ENCODE measurements around the gene CCDC9. TPM values are rescaled to one million over a fixed set of nuclear protein-coding genes. Genes with fewer than 3 reads are reported as not detected.

Gene CCDC9
- total and polyA plus RNA-seq, 2 of the 8 experiments (the other 6 are each of a cell fraction or from before 2014, with no cell fraction given) = 3.7 to 29.8 TPM

- TF ChIP-seq PHF8 (conservative IDR thresholded peaks at IDR 0.05; ENCODE audit: low read depth, low read length) = no peak
- no peak for TF ChIP-seq EGR1 (IDR thresholded peaks at IDR 0.05; ENCODE audit: borderline replicate concordance, low read depth, low read length)
- peak; percentile 29; the same call in 1 of the 2 replicates for TF ChIP-seq CREB1 (IDR thresholded peaks at IDR 0.05)
- no peak for TF ChIP-seq CHD1 (IDR thresholded peaks at IDR 0.05; ENCODE audit: low read depth, low read length)
- no peak for TF ChIP-seq KDM1A (IDR thresholded peaks at IDR 0.05; ENCODE audit: borderline replicate concordance, low read length)
- no peak for TF ChIP-seq FOSL1 (IDR thresholded peaks at IDR 0.05; ENCODE audit: insufficient read depth, low read depth, low read length)
- no peak for TF ChIP-seq CHD2 (IDR thresholded peaks at IDR 0.05; ENCODE audit: low read length)
- no peak for TF ChIP-seq NRF1 (IDR thresholded peaks at IDR 0.05; ENCODE audit: low read depth, low read length)
- no peak for TF ChIP-seq ASH2L (IDR thresholded peaks at IDR 0.05; ENCODE audit: low read length)
- TF ChIP-seq, protein P1, sequence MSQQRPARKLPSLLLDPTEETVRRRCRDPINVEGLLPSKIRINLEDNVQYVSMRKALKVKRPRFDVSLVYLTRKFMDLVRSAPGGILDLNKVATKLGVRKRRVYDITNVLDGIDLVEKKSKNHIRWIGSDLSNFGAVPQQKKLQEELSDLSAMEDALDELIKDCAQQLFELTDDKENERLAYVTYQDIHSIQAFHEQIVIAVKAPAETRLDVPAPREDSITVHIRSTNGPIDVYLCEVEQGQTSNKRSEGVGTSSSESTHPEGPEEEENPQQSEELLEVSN (IDR thresholded peaks at IDR 0.05) = peak; percentile 38; the same call in 1 of the 2 replicates
- no peak for TF ChIP-seq EZH2 (IDR thresholded peaks at IDR 0.05; ENCODE audit: low read depth, low read length, severe bottlenecking)
- peak in 2 of 3 experiments; percentile 70 to 79; a peak in 3 of 4 replicates for TF ChIP-seq CTCF (IDR thresholded peaks at IDR 0.05; ENCODE audit: control extremely low read depth in 1 of 3, insufficient read depth in 1 of 3, low read depth in 1 of 3, low read length in 3 of 3)
- TF ChIP-seq, protein P2, sequence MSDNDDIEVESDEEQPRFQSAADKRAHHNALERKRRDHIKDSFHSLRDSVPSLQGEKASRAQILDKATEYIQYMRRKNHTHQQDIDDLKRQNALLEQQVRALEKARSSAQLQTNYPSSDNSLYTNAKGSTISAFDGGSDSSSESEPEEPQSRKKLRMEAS (IDR thresholded peaks at IDR 0.05) = peak; percentile 84
- TF ChIP-seq GTF2F1 (IDR thresholded peaks at IDR 0.05; ENCODE audit: borderline replicate concordance, low read depth, low read length) = no peak
- TF ChIP-seq POU5F1 (IDR thresholded peaks at IDR 0.05; ENCODE audit: low read depth, low read length) = no peak
- TF ChIP-seq GABPA (IDR thresholded peaks at IDR 0.05; ENCODE audit: borderline replicate concordance, insufficient read depth, low read length) = no peak
Measured at GRCh38 chr19:47210689-47211316, 45.5 kb upstream of the CCDC9 start (continued).

Data from H1 (cell line).